Fibroblast of mammary gland (primary cell): Measurements from ENCODE around the gene PLA2G15.

Source experiments
- DNase-seq: peaks from one replicate; pipeline ENCODE4 v3.0.0-alpha.2; 2010; ENCODE audit warnings: low read depth
- H3K4me3 ChIP-seq: 2 replicates; pipeline ENCODE4 v1.5.1; 2011; ENCODE audit warnings: low read depth, mild to moderate bottlenecking, low read length, moderate library complexity; ENCODE audit not compliant: control insufficient read depth
- CTCF ChIP-seq: conservative IDR thresholded peaks from 2 replicates; pipeline ENCODE4 v1.5.1; 2011; ENCODE audit warnings: low read depth, low read length, inconsistent platforms; ENCODE audit not compliant: control insufficient read depth, insufficient read depth

The PLA2G15 gene

GRCh38 chr16:68244903-68245853, at the start of gene PLA2G15:
PLA2G15 (plus strand) TSS chr16:68245373; CDS start chr16:68245427, 54 bp downstream.
- peak; percentile 91 for DNase-seq
- TF ChIP-seq CTCF = no peak
- peak within 1 kb of the TSS; percentile 98 for H3K4me3 ChIP-seq

- TF ChIP-seq CTCF = no peak
- no peak overlapping the region for H3K4me3 ChIP-seq
- DNase-seq = peak; percentile 18
These were observed 47.9 kb upstream of the PLA2G15 start for GRCh38 chr16:68197250-68197649.

GRCh38 chr16:68200088-68200783, 44.9 kb upstream of the PLA2G15 start:
- no peak for TF ChIP-seq CTCF
- H3K4me3 ChIP-seq = no peak overlapping the region
- peak; percentile 67 for DNase-seq

- H3K4me3 ChIP-seq = no peak overlapping the region
- TF ChIP-seq CTCF = no peak
- DNase-seq = peak; percentile 6
These were observed 43.1 kb upstream of the PLA2G15 start for GRCh38 chr16:68202091-68202519.

GRCh38 chr16:68206245-68206644, 38.9 kb upstream of the PLA2G15 start:
- DNase-seq = no peak
- H3K4me3 ChIP-seq = no peak overlapping the region
- no peak for TF ChIP-seq CTCF

GRCh38 chr16:68214726-68215125, 30.4 kb upstream of the PLA2G15 start:
- no peak overlapping the region for H3K4me3 ChIP-seq
- TF ChIP-seq CTCF = no peak

More at GRCh38 chr16:68214726-68215125, 30.4 kb upstream of the PLA2G15 start:
- no peak for DNase-seq
